Astrocyte of the cerebellum (primary cell): Measurements from ENCODE around the gene SSRP1.

ENCODE experiments used
- DNase-seq: peaks from one replicate; pipeline ENCODE4 v3.0.0-alpha.2; 2011; ENCODE audit warnings: low read depth
- H3K4me3 ChIP-seq: 2 replicates; pipeline ENCODE4 v1.5.1; 2011; ENCODE audit warnings: mild to moderate bottlenecking, low read depth, low read length, moderate library complexity
- CTCF ChIP-seq: IDR thresholded peaks from 2 replicates; pipeline ENCODE4 v1.5.1; 2012; ENCODE audit warnings: low read length, low read depth, moderate library complexity, mild to moderate bottlenecking; ENCODE audit errors: missing control alignments
- in situ Hi-C: cut with HindIII; loops from 2 replicates; pipeline ENCODE4 v1.10.0; 2017; ENCODE audit warnings: low sequenced_read_pairs

Gene SSRP1

GRCh38 chr11:57321388-57322255 is 14.1 kb downstream of the SSRP1 start:
- TF ChIP-seq CTCF = no peak

GRCh38 chr11:57320719-57321387 is 14.8 kb downstream of the SSRP1 start:
- DNase-seq = no peak
- in situ Hi-C loops = no loop called here
- peak overlapping the region; percentile 55 for H3K4me3 ChIP-seq
- TF ChIP-seq CTCF = no peak

More at GRCh38 chr11:57321388-57322255, 14.1 kb downstream of the SSRP1 start:
- peak overlapping the region; percentile 55 for H3K4me3 ChIP-seq
- DNase-seq = no peak
- in situ Hi-C loops = no loop called here

- TF ChIP-seq CTCF = no peak
- DNase-seq = no peak
- in situ Hi-C loops = no loop called here
- no peak overlapping the region for H3K4me3 ChIP-seq
Observed at GRCh38 chr11:57320067-57320718, 15.5 kb downstream of the SSRP1 start.

- in situ Hi-C loops = no loop called here
- no peak for DNase-seq
- no peak overlapping the region for H3K4me3 ChIP-seq
- no peak for TF ChIP-seq CTCF
Observed at GRCh38 chr11:57318178-57318577, 17.5 kb downstream of the SSRP1 start.

- no peak for TF ChIP-seq CTCF
- no peak for DNase-seq
- in situ Hi-C loops = no loop called here
- H3K4me3 ChIP-seq = no peak overlapping the region
Observed at GRCh38 chr11:57316017-57316416, 19.7 kb downstream of the SSRP1 start.

GRCh38 chr11:57315491-57315890 is 20.2 kb downstream of the SSRP1 start:
- in situ Hi-C loops = no loop called here
- no peak for TF ChIP-seq CTCF
- no peak for DNase-seq
- H3K4me3 ChIP-seq = no peak overlapping the region
